GM13976 (cell line): ENCODE data around the gene WBP1L.
"Not testable (repeated sequence)": the region's sequence is repeated elsewhere in the genome, so short reads cannot be mapped to it uniquely, and the experiment has no call there.

Experiments
- DNase-seq: peaks from one replicate; pipeline ENCODE4 v3.0.0; 2012; ENCODE audit warnings: low spot score
- CTCF ChIP-seq: IDR thresholded peaks from 2 replicates; pipeline ENCODE4 v1.5.1; 2012; ENCODE audit warnings: borderline replicate concordance, mild to moderate bottlenecking; ENCODE audit not compliant: insufficient read depth; ENCODE audit errors: extremely low read depth, missing control alignments, control extremely low read depth
- in situ Hi-C: fragments of 300-500 bp; cut with MboI; formaldehyde crosslinking; loops from one replicate; pipeline ENCODE4 v1.12.0; 2022; ENCODE audit warnings: low sequenced_read_pairs, mixed read lengths, inconsistent platforms; ENCODE audit not compliant: unreplicated experiment

The WBP1L gene

GRCh38 chr10:102743588-102744373 lies at the start of gene WBP1L:
WBP1L (plus strand) TSS chr10:102743948; CDS start chr10:102744054, 106 bp downstream.
- peak; percentile 95 for DNase-seq
- TF ChIP-seq CTCF = no peak
- in situ Hi-C loops = no loop called here

- in situ Hi-C loops, DNase-seq: not testable (repeated sequence)
Measured at GRCh38 chr10:102695401-102695800, 48.3 kb upstream of the WBP1L start.

GRCh38 chr10:102696736-102697135 lies 47.0 kb upstream of the WBP1L start:
- no peak for TF ChIP-seq CTCF
- DNase-seq = no peak
- in situ Hi-C loops = no loop called here

GRCh38 chr10:102698894-102699293 lies 44.9 kb upstream of the WBP1L start:
- in situ Hi-C loops = no loop called here
- no peak for TF ChIP-seq CTCF
- no peak for DNase-seq

GRCh38 chr10:102701272-102701671 lies 42.5 kb upstream of the WBP1L start:
- in situ Hi-C loops = no loop called here
- no peak for DNase-seq
- TF ChIP-seq CTCF = no peak

GRCh38 chr10:102701796-102702195 lies 42.0 kb upstream of the WBP1L start:
- in situ Hi-C loops = no loop called here
- TF ChIP-seq CTCF = no peak
- DNase-seq = no peak

GRCh38 chr10:102702742-102703141 lies 41.0 kb upstream of the WBP1L start:
- in situ Hi-C loops = no loop called here
- no peak for DNase-seq
- no peak for TF ChIP-seq CTCF
